OCI-LY7 (cell line): ENCODE results near the gene NCBP1. TPM values are rescaled to one million over a fixed set of nuclear protein-coding genes. Genes with fewer than 3 reads are reported as not detected.

Experiments
- BruUV-seq: library from RNA; stranded (reverse); fragments of 400-500 nt; replicated peaks from 2 replicates; lab custom pipeline; 2021; lab: Mats Ljungman, UMichigan
- CTCF ChIA-PET: fragments of 300-600 bp; sonication (Branson Sonifier 250); formaldehyde crosslinking; loops from one replicate; lab custom pipeline; 2022; ENCODE audit warnings: antibody characterized with exemption; ENCODE audit not compliant: unreplicated experiment; lab: Charles Lee
- POLR2A ChIA-PET: fragments of 300-600 bp; sonication (Branson Sonifier 250); formaldehyde crosslinking; loops from one replicate; lab custom pipeline; 2022; ENCODE audit warnings: antibody characterized with exemption; lab: Charles Lee
- DNase-seq: peaks from one replicate; pipeline ENCODE4 v3.0.0-alpha.2; 2015; ENCODE audit warnings: low spot score
- H2AFZ ChIP-seq: fragments of 200-600 bp; sonication (generic), shearing (Covaris generic); 2 replicates; pipeline ENCODE4 v1.6.1; 2014; ENCODE audit warnings: mild to moderate bottlenecking, antibody characterized with exemption, low read length, moderate library complexity
- H3K27ac ChIP-seq: fragments of 200-600 bp; sonication (generic); 2 replicates; pipeline ENCODE4 v1.5.1; 2014; ENCODE audit warnings: mixed run types, low read depth, mild to moderate bottlenecking, moderate library complexity, low read length, inconsistent platforms; ENCODE audit not compliant: poor library complexity, severe bottlenecking
- H3K36me3 ChIP-seq: fragments of 200-600 bp; sonication (generic); 2 replicates; pipeline ENCODE4 v1.6.1; 2014; ENCODE audit warnings: mild to moderate bottlenecking, antibody characterized with exemption, low read length, moderate library complexity, mixed read lengths; ENCODE audit not compliant: insufficient read depth
- H3K4me1 ChIP-seq: fragments of 200-600 bp; sonication (generic); 2 replicates; pipeline ENCODE4 v1.5.1; 2014; ENCODE audit warnings: mild to moderate bottlenecking, low read length; ENCODE audit not compliant: insufficient read depth, poor library complexity, severe bottlenecking
- H3K4me2 ChIP-seq: fragments of 200-600 bp; sonication (generic); 2 replicates; pipeline ENCODE4 v1.6.1; 2014; ENCODE audit warnings: mild to moderate bottlenecking, low read length
- H3K4me3 ChIP-seq: fragments of 200-600 bp; sonication (generic); 2 replicates; pipeline ENCODE4 v1.5.1; 2014; ENCODE audit warnings: mild to moderate bottlenecking, low read depth, low read length; ENCODE audit not compliant: poor library complexity, severe bottlenecking
- H3K79me2 ChIP-seq: fragments of 200-600 bp; sonication (generic); 2 replicates; pipeline ENCODE4 v1.6.1; 2016; ENCODE audit warnings: low read depth, mild to moderate bottlenecking, low read length, moderate library complexity, mixed read lengths; ENCODE audit not compliant: insufficient read depth
- H3K9me2 ChIP-seq: fragments of 200-600 bp; sonication (generic); 2 replicates; pipeline ENCODE4 v1.6.1; 2016; ENCODE audit warnings: mild to moderate bottlenecking, low read length, mixed read lengths; ENCODE audit not compliant: insufficient read depth
- H3K9me3 ChIP-seq: fragments of 200-600 bp; sonication (generic); 2 replicates; pipeline ENCODE4 v1.6.1; 2014; ENCODE audit warnings: mild to moderate bottlenecking, mixed run types, low read length, mixed read lengths
- H4K20me1 ChIP-seq: fragments of 200-600 bp; sonication (generic); 2 replicates; pipeline ENCODE4 v1.6.1; 2014; ENCODE audit warnings: mild to moderate bottlenecking, antibody characterized with exemption, low read length, moderate library complexity, mixed read lengths; ENCODE audit not compliant: insufficient read depth
- EZH2phosphoT487 ChIP-seq: fragments of 200-600 bp; sonication (generic); IDR thresholded peaks from 2 replicates; pipeline ENCODE4 v1.6.1; 2018; ENCODE audit warnings: low read depth, borderline replicate concordance, mild to moderate bottlenecking, mixed run types, antibody characterized with exemption, low read length, moderate library complexity, mixed read lengths
- intact Hi-C: fragments of 100-400 bp; cut with micrococcal nuclease; formaldehyde crosslinking; loops from one replicate; pipeline ENCODE4 v1.10.0; 2022; ENCODE audit not compliant: unreplicated experiment
- total RNA-seq, 2 experiments: library from RNA; depleted of rRNA in 1 of 2; stranded (reverse); fragments of >200 nt in 1 of 2; shearing (Covaris generic) in 1 of 2; gene quantifications; 2 replicates each; pipeline ENCODE4 v1.2.3, GENCODE V29; 2014 to 2022
- TF ChIP-seq, protein P1 (sequence below): fragments of 200-600 bp; sonication (generic); conservative IDR thresholded peaks from 2 replicates; pipeline ENCODE4 v1.5.1; 2014; ENCODE audit warnings: mild to moderate bottlenecking, antibody characterized with exemption, low read length, moderate library complexity, mixed read lengths

The NCBP1 gene
- total RNA-seq, 2 experiments from 2014 or later: 37.8 to 54.7 TPM

DNA sequence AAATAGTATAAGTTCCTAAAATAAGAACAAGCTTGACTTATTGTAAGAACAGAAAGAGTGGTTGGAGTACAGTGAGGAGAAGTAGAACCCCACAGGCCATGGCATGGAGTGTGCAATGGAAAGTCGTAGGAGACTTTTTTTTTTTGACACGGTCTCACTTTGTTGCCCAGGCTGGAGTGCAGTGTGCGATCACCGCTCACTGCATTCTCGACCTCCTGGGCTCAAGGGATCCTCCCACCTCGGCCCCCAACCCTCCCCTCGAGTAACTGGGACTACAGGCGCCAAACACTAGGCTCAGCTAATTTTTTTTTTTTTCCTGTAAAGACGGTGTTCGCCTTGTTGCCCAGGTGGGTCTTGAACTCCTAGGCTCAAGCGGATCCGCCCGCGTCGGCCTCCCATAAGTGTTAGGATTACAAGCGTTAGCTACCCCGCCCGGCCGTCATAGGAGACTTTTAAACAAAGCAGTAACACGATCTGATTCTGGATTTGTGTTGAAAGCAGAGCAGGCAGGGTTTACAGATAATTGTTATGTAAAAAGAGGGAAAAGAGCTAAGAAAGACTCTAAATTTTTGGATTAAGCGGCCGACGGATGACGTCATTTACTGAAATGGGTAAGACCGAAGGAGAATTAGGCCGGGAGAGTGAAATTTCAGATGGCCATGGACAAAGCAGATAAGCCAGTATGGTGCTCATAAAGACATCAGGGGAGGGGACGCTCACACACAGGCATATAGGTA is 1.2 kb upstream of the NCBP1 start:
- CTCF ChIA-PET: interaction anchor here (0.5 to 1.3 kb wide), 2 partner anchors 64 to 1065 kb away, joined by 3 to 4 read pairs; partner anchors contain the start of gene XPA

DNA sequence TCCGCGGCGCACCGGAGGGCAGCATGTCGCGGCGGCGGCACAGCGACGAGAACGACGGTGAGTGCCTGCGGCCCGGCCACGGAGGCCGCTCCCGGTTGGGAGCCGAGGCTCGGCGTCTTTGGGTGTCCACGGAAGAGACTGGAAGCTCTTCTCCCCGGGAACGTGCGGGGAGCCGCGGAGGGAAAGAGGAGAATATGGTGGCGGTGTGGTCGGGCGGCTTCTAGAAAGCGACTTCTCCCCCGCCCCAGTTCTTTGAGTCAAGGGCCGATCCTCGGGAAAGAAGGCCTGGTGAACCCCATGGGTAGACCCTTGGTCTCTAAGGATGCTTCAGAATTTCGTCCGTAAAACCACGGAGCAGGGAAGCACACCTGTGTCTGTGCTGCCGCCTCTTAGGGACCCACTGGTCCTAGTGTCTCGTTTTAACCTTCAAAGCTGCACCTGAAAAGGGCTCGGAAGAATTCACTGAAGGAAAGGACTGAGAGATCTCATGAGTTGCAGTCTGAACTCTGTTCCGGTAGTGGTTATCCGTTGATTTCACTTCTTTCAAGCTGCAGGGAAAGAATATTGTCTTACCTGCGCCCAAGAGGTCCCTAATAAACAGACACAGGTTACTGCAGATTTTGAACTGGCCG is 354 bp downstream of the NCBP1 start:
- TF ChIP-seq, protein P1, sequence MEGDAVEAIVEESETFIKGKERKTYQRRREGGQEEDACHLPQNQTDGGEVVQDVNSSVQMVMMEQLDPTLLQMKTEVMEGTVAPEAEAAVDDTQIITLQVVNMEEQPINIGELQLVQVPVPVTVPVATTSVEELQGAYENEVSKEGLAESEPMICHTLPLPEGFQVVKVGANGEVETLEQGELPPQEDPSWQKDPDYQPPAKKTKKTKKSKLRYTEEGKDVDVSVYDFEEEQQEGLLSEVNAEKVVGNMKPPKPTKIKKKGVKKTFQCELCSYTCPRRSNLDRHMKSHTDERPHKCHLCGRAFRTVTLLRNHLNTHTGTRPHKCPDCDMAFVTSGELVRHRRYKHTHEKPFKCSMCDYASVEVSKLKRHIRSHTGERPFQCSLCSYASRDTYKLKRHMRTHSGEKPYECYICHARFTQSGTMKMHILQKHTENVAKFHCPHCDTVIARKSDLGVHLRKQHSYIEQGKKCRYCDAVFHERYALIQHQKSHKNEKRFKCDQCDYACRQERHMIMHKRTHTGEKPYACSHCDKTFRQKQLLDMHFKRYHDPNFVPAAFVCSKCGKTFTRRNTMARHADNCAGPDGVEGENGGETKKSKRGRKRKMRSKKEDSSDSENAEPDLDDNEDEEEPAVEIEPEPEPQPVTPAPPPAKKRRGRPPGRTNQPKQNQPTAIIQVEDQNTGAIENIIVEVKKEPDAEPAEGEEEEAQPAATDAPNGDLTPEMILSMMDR: no peak
- no peak for TF ChIP-seq EZH2phosphoT487
- peak; percentile 28 for DNase-seq
- Histone ChIP-seq H2AFZ (peak overlapping the region; percentile 60), H3K79me2 (peaks cover 92% of the 10 kb centered on the region), H3K9me2 (no peaks in the 10 kb centered on the region), H3K9me3 (no peaks in the 10 kb centered on the region), H4K20me1 (peaks cover 33% of the 10 kb centered on the region), H3K36me3 (peaks cover 39% of the 10 kb centered on the region), H3K27ac (peak overlapping the region; percentile 89), H3K4me3 (peak overlapping the region; percentile 97), H3K4me1 (peaks cover 47% of the 10 kb centered on the region), H3K4me2 (peak overlapping the region; percentile 67)
- ChIA-PET POLR2A (interaction anchor here (0.9 to 2.8 kb wide), 8 partner anchors 12 to 760 kb away, joined by 3 to 22 read pairs (median 5); partner anchors contain the start of gene XPA), CTCF (interaction anchor here (0.6 to 1.3 kb wide), 3 partner anchors 12 to 216 kb away, joined by 3 to 4 read pairs (median 3); partner anchors contain the start of gene XPA)
- BruUV-seq: no TSS peak
- intact Hi-C loops: loop anchor here (1.0 to 10.0 kb wide), 5 partner anchors 63 to 1757 kb away; partner anchors contain the start of genes ERCC6L2, TBC1D2, XPA and ZNF367

More for the DNA sequence above, 1.2 kb upstream of the NCBP1 start:
- H3K36me3 ChIP-seq: peaks cover 31% of the 10 kb centered on the region
- peaks cover 35% of the 10 kb centered on the region for H3K4me1 ChIP-seq
- no peak for DNase-seq
- peaks cover 86% of the 10 kb centered on the region for H3K79me2 ChIP-seq
- H2AFZ ChIP-seq: peak overlapping the region; percentile 82
- BruUV-seq: TSS peak; percentile 91
- peak overlapping the region; percentile 75 for H3K4me2 ChIP-seq
- no peaks in the 10 kb centered on the region for H3K9me2 ChIP-seq
- POLR2A ChIA-PET: interaction anchor here (0.5 to 2.8 kb wide), 14 partner anchors 10 to 779 kb away, joined by 3 to 22 read pairs (median 4); partner anchors contain the start of gene XPA
- no peaks in the 10 kb centered on the region for H3K9me3 ChIP-seq
- H4K20me1 ChIP-seq: peaks cover 18% of the 10 kb centered on the region
- peak overlapping the region; percentile 97 for H3K4me3 ChIP-seq
- TF ChIP-seq, protein P1: no peak
- TF ChIP-seq EZH2phosphoT487: no peak
- peak overlapping the region; percentile 89 for H3K27ac ChIP-seq
- intact Hi-C loops: loop anchor here (2.0 to 10.0 kb wide), 4 partner anchors 64 to 1755 kb away; partner anchors contain the start of genes ERCC6L2, XPA, ZNF367 and ZNF510
